Left lobe of liver (tissue), 2 donors: ENCODE results near the gene SHCBP1L. TPM values are rescaled to one million over a fixed set of nuclear protein-coding genes. Genes with fewer than 3 reads are reported as not detected.

ENCODE experiments used
- ATAC-seq: fragments of 200-7000 bp; cut with Tn5 transposase; one replicate; pipeline ENCODE4 v1.9.1; 2020; ENCODE audit warnings: mild to moderate bottlenecking, moderate library complexity
- DNase-seq: peaks from one replicate; pipeline ENCODE4 v3.0.0-alpha.2; 2020; ENCODE audit warnings: low spot score
- total RNA-seq: library from RNA; stranded (reverse); gene quantifications from one replicate; pipeline ENCODE4 v1.2.1, GENCODE V29; 2021
- donor health status: DM: no; HTN: no; CAD: no; lungs with moderate emphysema.
- donor health status: DM: no; HTN: yes; CAD: no.

Gene SHCBP1L
- total RNA-seq, result not detected

DNA sequence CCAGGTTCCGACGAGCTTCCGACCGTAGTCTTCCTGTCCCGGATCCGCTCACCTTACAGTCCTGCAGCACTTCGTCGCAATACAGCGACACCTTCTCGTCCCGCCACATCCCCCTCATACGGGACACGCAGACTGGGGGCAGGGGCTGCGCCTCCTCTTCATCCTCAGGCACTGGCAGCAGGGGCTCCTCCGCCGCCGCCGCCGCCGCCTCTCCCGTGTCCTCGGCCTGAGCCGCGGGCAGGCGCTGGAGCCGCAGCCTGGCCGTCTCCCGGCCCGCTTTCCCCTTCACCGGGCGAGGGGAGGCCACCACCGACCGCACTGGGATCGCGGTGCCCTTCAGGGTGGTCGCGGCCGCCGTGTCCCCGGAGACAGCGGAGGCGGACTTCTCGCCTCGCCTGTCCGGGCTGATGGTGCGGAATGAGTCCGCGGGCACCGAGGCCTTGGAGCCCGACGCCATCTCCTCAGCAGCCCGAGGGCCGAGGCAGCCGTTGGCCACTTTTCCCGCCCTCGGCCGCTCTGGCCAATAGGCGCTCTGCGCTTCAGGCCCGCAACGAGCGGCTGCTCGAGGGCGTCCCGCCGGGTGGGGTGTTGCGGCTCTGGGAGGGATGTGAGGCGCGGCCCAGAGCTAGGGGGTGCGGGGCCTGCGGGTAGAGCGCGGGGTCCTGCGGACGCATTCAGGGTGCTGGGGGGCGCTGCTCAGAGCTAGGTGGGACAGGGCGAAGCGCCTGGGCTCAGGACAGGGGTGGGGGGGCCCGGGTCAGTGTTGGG is at the start of gene SHCBP1L:
SHCBP1L (minus strand) TSS at position 490 of the 768 bp plus-strand sequence; CDS start at position 457, 33 bp downstream.
- no peak for DNase-seq

DNA sequence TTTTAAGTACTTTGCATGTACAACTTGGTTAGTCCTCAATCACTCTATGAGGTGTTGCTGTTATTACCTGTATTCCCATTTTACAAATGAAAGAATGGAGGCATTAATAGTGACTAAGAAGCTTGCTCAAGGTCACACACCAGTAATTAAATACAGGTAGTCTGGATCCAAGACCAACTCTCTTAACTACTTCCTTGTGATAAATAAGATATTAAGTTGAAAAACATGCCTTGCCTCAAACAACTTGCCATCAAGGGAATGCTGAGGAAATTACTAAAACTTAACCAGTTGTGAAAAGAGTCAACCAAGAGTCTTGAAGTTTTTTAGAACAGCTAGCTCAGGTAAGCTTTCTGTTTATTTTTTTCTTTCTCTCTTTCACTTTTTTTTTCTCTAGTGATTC is 49.3 kb upstream of the SHCBP1L start:
- DNase-seq (no peak), ATAC-seq (no peak)

More for the DNA sequence above, at the start of gene SHCBP1L:
- no peak for ATAC-seq

DNA sequence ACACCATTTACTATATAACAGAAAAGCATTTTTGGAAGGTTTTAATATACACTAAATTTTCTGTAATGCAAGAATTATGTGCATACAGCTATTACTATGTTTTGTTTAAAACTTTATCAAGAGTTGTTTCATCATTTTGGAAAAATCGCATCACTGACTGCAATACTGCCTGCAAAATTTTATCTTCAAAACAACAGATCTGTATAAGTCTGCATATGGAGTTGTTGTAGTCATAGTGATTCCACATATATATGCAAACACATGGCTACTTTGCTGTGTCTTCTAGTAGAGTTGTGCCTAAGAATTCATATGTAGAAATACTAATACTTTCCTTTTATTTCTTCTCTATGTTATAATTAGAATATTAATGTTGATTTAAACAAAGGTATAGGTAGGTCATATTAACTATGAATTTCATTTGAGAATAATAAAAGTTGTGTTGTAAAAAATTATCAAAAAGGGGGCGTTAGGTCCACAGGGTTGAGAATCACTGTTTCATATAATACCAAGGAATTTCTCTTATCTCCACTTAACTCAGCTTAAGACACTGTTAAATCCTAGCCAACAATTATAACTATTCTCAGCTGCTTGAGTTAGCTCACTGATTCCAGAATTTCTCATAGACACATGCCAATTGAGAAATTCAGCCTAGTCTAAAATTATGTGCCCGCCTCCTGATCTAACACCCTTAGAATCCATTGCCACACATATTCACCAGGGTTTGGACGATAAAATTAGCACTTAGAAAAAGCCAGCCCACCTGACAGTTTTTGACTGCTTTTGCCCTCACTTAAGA is 47.4 kb upstream of the SHCBP1L start:
- DNase-seq (no peak), ATAC-seq (no peak)

DNA sequence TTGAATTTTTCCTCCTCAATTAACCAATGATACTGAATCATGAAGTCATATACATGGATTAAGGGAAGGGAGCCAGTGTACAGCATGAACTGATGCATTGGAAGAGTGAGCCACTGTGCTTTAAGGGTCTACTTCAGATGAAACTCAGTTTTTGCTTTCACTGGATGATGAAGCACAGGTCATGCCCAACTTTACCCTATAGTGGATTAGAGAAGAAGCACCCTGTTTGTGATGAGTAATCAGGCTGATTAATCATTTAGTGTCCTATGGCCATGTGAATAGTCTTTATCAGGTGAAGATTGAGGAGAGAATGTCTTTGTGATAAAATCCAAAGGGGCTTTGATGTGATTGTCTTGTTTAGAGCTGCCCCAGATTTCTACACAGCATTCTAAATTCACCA is 45.5 kb upstream of the SHCBP1L start:
- ATAC-seq, result no peak
- no peak for DNase-seq

DNA sequence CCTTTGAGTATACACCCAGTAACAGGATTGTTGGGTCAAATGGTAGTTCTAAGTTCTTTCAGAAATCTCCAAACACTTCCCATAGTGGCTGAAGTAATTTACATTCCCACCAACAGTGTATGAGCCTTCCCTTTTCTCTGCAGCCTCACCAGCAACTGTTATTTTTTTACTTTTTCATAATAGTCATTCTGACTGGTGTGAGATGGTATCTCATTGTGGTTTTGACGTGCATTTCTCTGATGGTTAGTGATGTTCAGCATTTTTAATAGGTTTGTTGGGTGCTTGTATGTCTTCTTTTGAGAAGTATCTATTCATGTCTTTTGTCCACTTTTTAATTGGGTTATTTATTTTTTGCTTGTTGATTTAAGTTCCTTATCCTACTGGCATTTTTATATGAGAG is 43.9 kb upstream of the SHCBP1L start:
- DNase-seq (no peak), ATAC-seq (no peak)

DNA sequence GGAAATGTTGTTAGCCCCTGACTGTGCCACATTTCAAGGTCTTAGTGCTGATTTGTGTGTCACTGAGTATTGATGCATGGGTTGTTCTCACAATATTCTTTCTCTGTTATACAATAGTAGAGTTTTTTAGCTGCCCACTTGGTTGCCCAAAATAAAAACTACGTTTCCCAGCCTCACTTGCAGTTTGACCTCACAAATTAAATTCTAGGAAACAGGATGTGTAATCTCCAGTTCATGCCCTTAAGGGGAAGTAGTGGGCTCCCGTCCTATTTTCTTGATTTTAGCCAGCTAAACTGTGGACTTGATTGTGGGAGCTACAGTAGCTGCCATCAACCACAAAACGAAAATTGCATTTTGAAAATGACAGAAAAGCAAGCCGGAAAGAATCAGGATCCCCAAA is 42.9 kb upstream of the SHCBP1L start:
- DNase-seq (no peak), ATAC-seq (no peak)

DNA sequence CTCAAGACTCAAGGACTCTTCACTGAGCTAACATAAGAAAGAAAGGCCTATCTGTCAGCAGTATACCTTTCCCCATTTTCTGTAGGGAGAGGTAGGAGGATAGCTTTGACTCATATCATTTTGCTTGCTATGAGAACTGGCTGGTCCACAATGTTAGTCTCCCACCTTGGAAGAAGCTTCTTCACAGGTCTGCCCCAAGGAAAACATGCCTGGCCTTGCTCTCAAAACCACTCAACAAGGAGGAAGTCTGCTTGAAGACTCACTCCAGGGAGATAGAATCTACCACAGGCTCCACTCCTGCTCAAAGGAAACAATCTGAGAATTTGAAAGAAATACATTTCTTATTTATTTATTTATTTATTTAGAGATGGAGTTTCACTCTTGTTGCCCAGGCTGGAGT is 40.8 kb upstream of the SHCBP1L start:
- ATAC-seq, result no peak
- no peak for DNase-seq

DNA sequence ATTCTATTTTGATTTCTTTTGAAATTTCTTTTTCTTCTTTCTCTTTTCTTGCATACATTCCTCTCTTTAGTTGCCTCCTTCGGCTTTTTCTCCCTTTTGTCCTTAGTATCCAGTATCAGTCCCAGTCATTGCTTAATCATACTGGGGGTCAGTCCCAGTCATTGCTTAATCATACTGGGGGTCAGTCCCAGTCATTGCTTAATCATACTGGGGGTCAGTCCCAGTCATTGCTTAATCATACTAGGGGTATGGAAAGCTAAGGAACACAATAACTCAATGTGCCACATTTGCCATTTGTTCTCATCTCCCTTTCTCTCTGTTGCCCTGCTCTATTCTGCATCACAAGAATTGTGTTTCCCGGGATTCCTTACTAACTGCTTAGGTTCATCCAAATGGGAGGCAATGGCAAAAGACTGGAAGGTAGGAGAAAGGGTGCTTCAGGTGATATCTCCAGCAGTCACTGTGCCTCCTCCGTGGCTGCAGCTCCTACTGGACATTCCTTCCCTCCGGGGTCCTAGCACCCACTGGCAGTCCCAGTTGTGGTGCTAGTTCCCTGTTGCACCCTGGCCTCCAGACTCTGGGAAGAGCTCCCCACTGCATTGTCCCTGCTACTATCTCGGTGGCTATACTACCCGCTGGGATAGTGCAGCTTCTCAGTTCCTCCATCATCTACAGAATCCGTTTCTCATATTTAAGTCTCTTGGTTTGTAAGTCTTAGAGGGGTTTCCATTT is 37.6 kb upstream of the SHCBP1L start:
- DNase-seq (no peak), ATAC-seq (peak; percentile 44)

DNA sequence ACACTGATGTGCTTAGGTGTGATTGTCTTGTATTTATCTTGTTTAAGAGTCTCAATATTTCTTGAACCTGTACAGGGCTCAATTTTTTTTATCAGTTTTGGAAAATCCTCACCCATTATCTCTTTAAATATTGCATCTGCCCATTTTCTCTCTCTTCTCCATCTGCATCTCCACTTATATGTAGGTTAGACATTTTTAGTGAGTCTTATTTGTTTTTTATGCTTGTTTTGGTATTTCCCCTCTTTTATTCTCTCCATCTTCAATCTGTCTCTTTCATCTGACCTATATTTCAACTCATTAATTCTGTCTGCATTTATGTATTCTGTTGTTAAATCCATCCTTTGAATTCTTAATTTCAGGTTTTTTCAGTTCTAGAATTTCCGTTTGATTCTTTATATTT is 32.9 kb upstream of the SHCBP1L start:
- ATAC-seq, result no peak
- DNase-seq, result no peak

DNA sequence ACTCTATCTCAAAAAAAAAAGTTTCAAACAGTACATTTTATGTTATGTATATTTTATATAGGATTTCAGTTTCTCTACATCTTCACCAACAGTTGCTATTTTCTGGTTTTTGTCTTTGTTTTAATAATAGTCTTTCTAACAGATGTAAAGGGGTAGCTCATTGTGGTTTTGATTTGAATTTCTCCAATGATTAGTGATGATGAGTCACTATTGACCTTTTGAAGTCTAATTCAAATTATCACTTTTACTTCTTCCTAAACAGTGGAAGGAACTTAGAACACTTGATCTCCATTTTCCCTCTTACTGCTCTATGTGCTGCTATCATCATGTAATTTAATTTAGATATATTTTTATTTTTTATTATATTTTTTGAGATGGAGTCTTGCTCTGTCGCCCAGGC is 31.7 kb upstream of the SHCBP1L start:
- ATAC-seq (no peak), DNase-seq (no peak)

DNA sequence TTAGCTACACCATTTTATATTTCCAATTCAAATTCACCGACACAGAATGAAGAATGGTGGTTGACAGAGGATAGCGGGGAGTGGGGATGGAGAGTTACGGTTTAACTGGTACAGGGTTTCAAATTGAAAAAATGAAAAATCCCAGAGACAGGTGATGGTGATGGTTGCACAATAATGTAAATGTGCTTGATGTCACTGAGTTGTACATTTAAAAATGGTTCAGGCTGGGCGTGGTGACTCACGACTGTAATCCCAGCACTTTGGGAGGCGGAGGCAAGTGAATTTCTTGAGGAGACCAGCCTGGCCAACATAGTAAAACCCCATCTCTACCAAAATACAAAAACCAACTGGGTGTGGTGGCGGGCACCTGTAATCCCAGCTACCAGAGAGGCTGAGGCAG is 31.2 kb upstream of the SHCBP1L start:
- DNase-seq (no peak), ATAC-seq (no peak)

DNA sequence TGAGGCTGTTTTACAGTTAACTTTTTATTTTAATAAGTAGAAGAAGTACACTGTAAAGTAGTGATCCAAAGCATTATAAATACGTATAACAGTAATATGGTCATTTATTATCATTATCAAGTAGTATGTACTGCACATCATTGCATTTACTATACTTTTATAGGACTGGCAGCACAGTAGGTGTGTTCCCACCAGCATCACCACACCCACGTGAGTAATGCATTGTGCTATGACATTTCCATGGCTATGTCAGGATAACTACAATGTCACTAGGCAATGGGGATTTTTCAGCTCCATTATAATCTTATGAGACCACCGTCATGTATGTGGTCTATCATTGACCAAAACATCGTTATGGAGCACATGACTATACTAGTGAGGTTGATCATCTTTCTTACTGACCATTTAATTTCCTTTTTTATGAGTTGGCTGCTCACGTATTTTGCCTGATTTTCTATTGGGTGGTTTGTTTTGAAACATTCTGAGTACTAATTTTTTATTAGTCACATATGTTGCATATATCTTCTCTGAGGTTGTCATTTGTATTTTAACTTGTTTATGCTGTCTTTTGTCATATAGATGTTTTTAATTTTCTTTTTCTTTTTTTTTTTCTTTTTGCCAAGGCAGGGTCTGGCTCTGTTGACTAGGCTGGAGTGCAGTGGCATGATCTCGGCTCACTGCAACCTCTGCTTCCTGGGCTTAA is 25.3 kb upstream of the SHCBP1L start:
- ATAC-seq (no peak), DNase-seq (no peak)

DNA sequence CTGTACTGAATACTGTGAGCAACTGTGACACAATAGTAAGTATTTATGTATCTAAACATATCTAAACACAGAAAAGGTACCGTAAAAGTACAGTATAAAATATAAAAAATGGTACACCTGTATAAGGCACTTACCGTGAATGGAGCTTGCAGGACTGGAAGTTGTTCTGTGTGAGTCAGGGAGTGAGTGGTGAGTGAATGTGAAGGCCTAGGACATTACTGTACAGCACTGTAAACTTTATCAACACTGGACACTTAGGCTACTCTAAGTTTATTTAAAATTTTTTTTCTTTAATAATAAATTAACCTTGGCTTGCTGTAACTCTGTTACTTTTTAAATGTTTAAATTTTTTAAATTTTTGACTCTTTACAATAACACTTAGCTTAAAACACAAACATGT is 24.5 kb upstream of the SHCBP1L start:
- DNase-seq (no peak), ATAC-seq (no peak)

DNA sequence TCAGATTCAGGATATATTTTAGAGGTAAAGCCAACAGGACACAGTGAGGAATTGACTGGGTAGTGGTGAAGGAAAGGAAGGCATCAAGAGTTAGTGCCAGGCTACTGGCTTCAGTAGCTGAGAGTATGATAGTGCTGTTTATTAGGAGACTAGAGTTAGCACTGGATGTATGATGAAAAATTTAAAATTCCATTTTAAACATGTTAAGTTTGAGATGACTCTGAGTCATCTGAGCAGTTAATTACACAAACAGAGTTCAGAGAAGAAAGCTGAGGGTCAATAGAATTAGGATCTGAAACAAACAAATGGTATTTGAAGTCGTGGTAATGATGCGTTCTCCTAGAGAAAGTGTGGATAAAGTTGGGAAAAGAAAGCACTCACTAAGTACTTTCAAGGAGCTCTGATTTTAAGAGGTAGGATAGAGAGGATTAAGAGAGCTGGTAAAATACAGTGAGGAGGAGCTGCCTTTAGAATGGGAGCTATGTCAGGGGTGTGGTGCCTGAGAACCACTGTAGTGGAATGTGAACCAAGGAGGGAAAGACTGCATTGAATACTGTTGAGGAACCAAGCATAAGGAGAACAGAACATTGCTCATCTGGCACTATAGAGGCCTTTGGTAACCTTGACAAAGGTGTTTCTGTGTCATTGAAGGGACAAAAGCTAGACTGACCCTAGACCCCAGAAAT is 21.7 kb upstream of the SHCBP1L start:
- no peak for ATAC-seq
- no peak for DNase-seq

DNA sequence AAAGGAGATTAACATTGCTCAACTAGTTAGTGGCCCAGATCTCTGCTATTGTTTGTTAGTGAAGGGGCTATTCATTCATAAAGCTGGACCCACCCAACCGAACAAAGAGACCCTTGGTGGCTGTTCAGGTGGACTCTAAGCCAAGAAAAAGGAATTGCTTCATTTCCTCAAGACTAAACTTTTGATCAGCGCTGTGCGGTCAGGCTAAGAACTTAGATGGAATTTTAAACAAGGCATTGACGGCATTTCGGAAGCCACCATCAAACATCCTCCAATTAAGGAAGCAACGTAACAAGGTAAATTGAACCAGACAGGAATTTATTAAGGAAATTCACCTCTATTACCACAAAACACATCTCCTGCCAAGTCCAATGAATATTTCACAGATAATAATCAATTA is 19.9 kb upstream of the SHCBP1L start:
- no peak for ATAC-seq
- no peak for DNase-seq

DNA sequence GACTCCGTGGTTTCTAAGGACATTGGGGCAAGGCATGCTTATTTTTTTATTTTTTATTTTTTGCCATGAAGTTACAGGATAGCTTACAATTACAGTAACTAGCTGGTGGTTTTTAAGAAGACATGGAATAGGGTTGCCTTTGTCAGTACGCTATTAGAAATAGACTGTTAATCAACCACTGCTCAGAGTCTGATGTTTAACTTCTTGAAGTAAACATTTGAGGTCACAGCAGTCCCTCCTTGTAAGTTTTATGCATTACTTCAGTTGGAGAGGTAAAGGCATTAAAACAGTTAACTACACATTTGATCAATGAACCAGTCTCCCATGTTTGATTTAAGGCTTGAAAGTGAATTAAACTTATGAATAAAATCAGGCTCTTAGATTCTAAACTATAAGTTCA is 19.3 kb upstream of the SHCBP1L start:
- DNase-seq (no peak), ATAC-seq (no peak)

DNA sequence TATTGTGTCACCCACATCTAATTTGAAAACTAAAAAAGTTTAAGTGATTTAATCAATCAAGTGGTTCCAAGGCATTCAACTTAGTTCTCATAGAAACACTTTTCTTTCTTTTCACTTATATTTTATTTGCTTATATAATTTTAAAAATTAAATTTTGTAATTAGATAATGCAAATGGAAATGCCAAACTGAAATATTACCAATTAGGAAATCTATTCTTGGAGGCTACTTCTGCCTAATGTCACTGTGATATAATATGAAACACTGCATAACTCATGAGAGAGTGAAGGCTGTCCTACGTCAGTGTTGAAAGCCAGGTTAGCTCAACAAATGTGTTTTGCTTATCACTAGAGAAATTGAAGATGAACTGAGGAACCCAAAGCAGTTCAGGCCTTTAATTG is 18.3 kb upstream of the SHCBP1L start:
- no peak for DNase-seq
- no peak for ATAC-seq

DNA sequence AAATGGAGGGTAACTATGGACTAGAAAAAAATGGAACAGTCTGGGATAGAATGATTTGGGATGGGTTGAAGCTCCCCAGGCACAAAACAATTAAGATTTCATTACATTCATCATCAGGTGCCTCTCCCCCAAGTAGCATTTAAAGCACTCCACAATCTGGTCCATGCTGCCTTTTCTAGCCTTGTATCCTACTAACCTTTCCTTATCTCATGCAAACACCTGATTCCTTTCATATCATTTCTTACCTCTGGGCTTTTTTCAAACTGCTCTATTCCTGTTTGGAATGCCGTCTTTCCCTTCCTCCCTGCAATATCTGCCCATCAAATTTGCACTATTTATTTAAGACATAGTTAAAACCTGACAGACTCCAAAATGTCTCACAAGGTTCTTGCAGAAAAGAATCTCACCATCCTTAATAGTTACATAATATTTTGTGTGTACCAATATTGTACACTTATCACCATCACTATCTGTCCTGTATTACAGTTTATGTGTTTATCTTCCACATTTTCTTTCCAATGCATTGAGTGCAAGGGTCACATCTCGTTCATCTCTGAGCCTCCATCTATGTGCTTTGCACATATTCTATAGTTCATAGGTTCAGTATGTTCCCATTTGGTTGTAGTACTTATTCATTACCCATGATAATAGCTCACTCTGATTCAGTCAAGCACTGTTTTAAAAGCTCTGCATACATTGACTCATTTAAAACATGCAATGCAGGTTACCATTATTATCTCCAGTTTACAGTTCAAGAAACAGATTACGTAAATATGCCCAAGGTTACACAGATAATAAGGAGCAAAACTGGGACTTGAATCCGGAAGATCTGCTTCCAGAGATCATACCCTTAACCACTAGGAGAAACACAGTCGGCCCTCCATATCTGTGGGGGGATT is 16.1 kb upstream of the SHCBP1L start:
- DNase-seq, result no peak
- no peak for ATAC-seq

DNA sequence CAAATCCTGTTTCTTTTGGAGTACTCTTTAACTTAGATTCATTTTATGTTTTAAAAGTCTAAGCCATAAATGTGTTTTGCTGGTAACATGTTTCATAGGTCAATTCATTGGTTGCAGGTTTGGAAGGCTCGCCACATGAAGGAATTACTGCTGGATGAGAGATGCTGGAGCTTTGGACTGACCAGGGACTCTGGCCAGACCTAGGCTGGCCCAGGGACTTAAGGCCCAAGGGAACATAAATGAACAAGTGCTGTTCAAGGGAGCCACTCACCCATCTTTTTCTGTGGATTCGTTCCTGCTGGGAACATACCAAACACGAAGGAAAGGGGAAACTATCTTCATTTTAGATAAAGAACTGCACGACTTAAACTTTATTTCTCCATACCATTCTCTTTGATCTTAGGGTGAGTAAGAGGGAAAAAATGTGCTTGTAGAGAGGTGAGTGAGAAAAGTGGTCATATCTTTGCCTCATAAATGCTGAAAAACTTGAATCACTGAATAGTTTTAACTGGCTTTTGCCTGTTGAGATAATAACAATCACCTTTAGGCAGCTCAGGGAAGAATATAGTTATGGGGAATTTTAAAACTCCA is 15.3 kb upstream of the SHCBP1L start:
- ATAC-seq (no peak), DNase-seq (no peak)
